Keratinocyte (primary cell): Measurements from ENCODE around the gene PODN. TPM values are rescaled to one million over a fixed set of nuclear protein-coding genes. Genes with fewer than 3 reads are reported as not detected.

Source experiments
- DNase-seq: peaks from one replicate; pipeline ENCODE4 v3.0.0-alpha.2; 2011; ENCODE audit warnings: low read depth, missing footprints, low spot score
- FAIRE-seq: peaks from 2 replicates; lab custom pipeline; 2011; peaks lifted over from hg19 to GRCh38; lab: Jason Lieb, UNC
- H2AFZ ChIP-seq: 2 replicates; pipeline ENCODE4 v1.6.0; 2012; ENCODE audit warnings: low read length, control low read depth, inconsistent platforms; ENCODE audit not compliant: control insufficient read depth
- H3K27ac ChIP-seq: 2 replicates; pipeline ENCODE4 v1.5.1; 2011; ENCODE audit warnings: low read length; ENCODE audit not compliant: control insufficient read depth, insufficient read depth
- H3K27me3 ChIP-seq: 3 replicates; pipeline ENCODE4 v1.6.0; 2011; ENCODE audit warnings: low read length; ENCODE audit not compliant: control insufficient read depth, insufficient read depth; ENCODE audit errors: extremely low read depth
- H3K36me3 ChIP-seq, 2 experiments: 2 replicates in 1 of 2; 3 replicates in 1 of 2; pipeline ENCODE4 v1.5.1; 2011; ENCODE audit warnings: low read length in 2 of 2, mild to moderate bottlenecking in 1 of 2; ENCODE audit not compliant: control insufficient read depth in 2 of 2, insufficient read depth in 2 of 2; ENCODE audit errors: extremely low read depth in 1 of 2
- H3K4me1 ChIP-seq: 3 replicates; pipeline ENCODE4 v1.5.1; 2011; ENCODE audit warnings: low read length; ENCODE audit not compliant: control insufficient read depth, insufficient read depth; ENCODE audit errors: extremely low read depth
- H3K4me2 ChIP-seq: 3 replicates; pipeline ENCODE4 v1.6.0; 2011; ENCODE audit warnings: low read depth, low read length; ENCODE audit not compliant: control insufficient read depth, insufficient read depth; ENCODE audit errors: extremely low read depth
- H3K4me3 ChIP-seq, 3 experiments: fragments of 200-600 bp in 1 of 3; sonication (generic) in 1 of 3; 2 replicates in 2 of 3; 3 replicates in 1 of 3; pipeline ENCODE4 v1.5.1; 2011 to 2016; ENCODE audit warnings: low read length in 3 of 3, mild to moderate bottlenecking in 3 of 3, control low read depth in 2 of 3, inconsistent platforms in 1 of 3, low read depth in 1 of 3, mixed read lengths in 1 of 3, mixed run types in 1 of 3, moderate library complexity in 1 of 3; ENCODE audit not compliant: control insufficient read depth in 2 of 3, insufficient read depth in 2 of 3; ENCODE audit errors: extremely low read depth in 1 of 3
- H3K79me2 ChIP-seq: 2 replicates; pipeline ENCODE4 v1.6.0; 2012; ENCODE audit warnings: low read length; ENCODE audit not compliant: control insufficient read depth, insufficient read depth
- H3K9ac ChIP-seq: 3 replicates; pipeline ENCODE4 v1.6.0; 2011; ENCODE audit warnings: low read length; ENCODE audit not compliant: control insufficient read depth, insufficient read depth; ENCODE audit errors: extremely low read depth
- H3K9me1 ChIP-seq: 3 replicates; pipeline ENCODE4 v1.6.0; 2011; ENCODE audit warnings: low read length; ENCODE audit not compliant: control insufficient read depth, insufficient read depth; ENCODE audit errors: extremely low read depth
- H3K9me3 ChIP-seq: 2 replicates; pipeline ENCODE4 v1.5.1; 2012; ENCODE audit warnings: low read depth, low read length; ENCODE audit not compliant: control insufficient read depth
- H4K20me1 ChIP-seq: 3 replicates; pipeline ENCODE4 v1.6.0; 2011; ENCODE audit warnings: low read length; ENCODE audit not compliant: control insufficient read depth, insufficient read depth; ENCODE audit errors: extremely low read depth
- EZH2 ChIP-seq: IDR thresholded peaks from one replicate; pipeline ENCODE4 v1.6.1; 2012; ENCODE audit warnings: inconsistent platforms, mild to moderate bottlenecking, low read length, moderate library complexity
- dilution Hi-C: fragments of 300-500 bp; cut with MboI; formaldehyde crosslinking; loops from one replicate; pipeline ENCODE4 v1.7.0; 2020; ENCODE audit warnings: low sequenced_read_pairs; ENCODE audit not compliant: extremely low pct_ligation_motif_present
- polyA plus RNA-seq, 5 experiments: library from polyadenylated mRNA; depleted of rRNA in 3 of 5; stranded (reverse) in 3 of 5; stranded (forward) in 1 of 5; unstranded in 1 of 5; fragments of >200 nt; gene quantifications; 1 replicate in 1 of 5; 2 replicates in 3 of 5; 3 replicates in 1 of 5; pipeline versions ENCODE4 v1.2.1 to v1.2.3, GENCODE V29; 2011 to 2012; ENCODE audit warnings: missing spikeins in 2 of 5, low read depth in 1 of 5, low replicate concordance in 1 of 5
- TF ChIP-seq, protein P1 (sequence below), 3 experiments: IDR thresholded peaks in 1 of 3; conservative IDR thresholded peaks in 1 of 3; optimal IDR thresholded peaks in 1 of 3; 2 replicates in 2 of 3; 3 replicates in 1 of 3; pipeline versions ENCODE3 to v1.5.1; 2011; ENCODE audit warnings: low read length in 3 of 3, mild to moderate bottlenecking in 3 of 3, moderate library complexity in 2 of 3, control low read depth in 1 of 3, inconsistent platforms in 1 of 3; ENCODE audit not compliant: insufficient read depth in 2 of 3; ENCODE audit errors: extremely low read depth in 1 of 3

Gene PODN
- polyA plus RNA-seq, 1 donor (not counting 4 experiments of a cell fraction or from before 2014, with no cell fraction given), result not detected

DNA sequence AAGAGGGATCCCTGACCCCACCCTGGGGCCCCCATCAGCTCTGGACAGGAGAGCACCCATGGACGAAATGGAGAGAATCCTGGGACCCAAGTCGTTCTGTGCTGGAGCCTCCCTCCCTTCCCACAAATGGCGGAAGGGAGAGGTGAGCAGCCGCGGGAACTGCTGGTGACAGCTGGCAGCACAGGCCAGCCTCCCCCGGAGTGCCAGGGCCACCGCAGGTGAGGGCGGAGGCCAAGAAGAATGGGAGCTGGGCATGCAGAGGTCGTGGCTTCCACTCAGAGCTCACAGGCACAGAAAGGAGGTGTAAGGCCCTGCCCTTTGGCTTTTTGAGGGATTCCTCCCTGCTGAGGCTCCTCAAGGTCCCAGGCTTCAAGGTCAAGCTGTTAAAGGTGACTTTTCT, 55.8 kb downstream of the PODN start:
- dilution Hi-C loops, result no loop called here
- H3K4me3 ChIP-seq, result no peak overlapping the region
- H3K4me1 ChIP-seq, result no peaks in the 10 kb centered on the region
- no peak for DNase-seq
- H3K9ac ChIP-seq, result no peak overlapping the region
- H4K20me1 ChIP-seq, result no peaks in the 10 kb centered on the region
- H2AFZ ChIP-seq, result no peak overlapping the region
- no peaks in the 10 kb centered on the region for H3K79me2 ChIP-seq
- H3K9me3 ChIP-seq, result no peaks in the 10 kb centered on the region
- H3K4me2 ChIP-seq, result no peak overlapping the region
- TF ChIP-seq EZH2, result no peak
- TF ChIP-seq, protein P1, sequence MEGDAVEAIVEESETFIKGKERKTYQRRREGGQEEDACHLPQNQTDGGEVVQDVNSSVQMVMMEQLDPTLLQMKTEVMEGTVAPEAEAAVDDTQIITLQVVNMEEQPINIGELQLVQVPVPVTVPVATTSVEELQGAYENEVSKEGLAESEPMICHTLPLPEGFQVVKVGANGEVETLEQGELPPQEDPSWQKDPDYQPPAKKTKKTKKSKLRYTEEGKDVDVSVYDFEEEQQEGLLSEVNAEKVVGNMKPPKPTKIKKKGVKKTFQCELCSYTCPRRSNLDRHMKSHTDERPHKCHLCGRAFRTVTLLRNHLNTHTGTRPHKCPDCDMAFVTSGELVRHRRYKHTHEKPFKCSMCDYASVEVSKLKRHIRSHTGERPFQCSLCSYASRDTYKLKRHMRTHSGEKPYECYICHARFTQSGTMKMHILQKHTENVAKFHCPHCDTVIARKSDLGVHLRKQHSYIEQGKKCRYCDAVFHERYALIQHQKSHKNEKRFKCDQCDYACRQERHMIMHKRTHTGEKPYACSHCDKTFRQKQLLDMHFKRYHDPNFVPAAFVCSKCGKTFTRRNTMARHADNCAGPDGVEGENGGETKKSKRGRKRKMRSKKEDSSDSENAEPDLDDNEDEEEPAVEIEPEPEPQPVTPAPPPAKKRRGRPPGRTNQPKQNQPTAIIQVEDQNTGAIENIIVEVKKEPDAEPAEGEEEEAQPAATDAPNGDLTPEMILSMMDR (optimal IDR thresholded peaks at IDR 0.05 in 1 of 3, IDR thresholded peaks at IDR 0.05 in 1 of 3, conservative IDR thresholded peaks at IDR 0.05 in 1 of 3; ENCODE audit: extremely low read depth in 1 of 3, insufficient read depth in 2 of 3, low read length in 3 of 3), result no peak
- FAIRE-seq, result no peak
- H3K36me3 ChIP-seq, result no peaks in the 10 kb centered on the region
- no peaks in the 10 kb centered on the region for H3K9me1 ChIP-seq
- H3K27me3 ChIP-seq, result peaks cover 14% of the 10 kb centered on the region
- H3K27ac ChIP-seq, result no peak overlapping the region

DNA sequence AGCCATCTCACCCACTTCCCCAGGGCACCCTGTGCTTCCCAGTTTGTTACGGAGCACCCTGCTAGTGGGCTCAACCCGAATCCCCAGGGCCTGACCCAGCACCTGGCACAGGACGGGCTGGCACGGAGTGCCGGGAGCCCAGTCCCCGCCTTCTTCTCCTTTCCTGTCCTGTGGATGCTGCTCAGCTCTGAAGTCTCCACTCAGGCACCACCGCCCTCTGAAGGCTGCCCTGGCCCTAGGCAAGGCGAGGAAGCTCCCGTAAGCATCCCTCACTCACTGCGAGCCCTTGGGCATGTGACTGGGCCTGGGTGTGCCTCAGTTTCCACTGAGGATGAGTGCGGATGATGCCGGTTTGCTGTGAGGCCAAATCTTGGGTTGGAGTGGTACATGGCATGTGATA, 58.6 kb downstream of the PODN start:
- Histone ChIP-seq H3K9ac (no peak overlapping the region), H3K27me3 (peaks cover 14% of the 10 kb centered on the region), H3K4me1 (no peaks in the 10 kb centered on the region), H3K36me3 (no peaks in the 10 kb centered on the region), H4K20me1 (no peaks in the 10 kb centered on the region), H3K27ac (no peak overlapping the region), H3K4me2 (no peak overlapping the region), H3K9me3 (no peaks in the 10 kb centered on the region), H3K79me2 (no peaks in the 10 kb centered on the region), H2AFZ (no peak overlapping the region), H3K9me1 (no peaks in the 10 kb centered on the region), H3K4me3 (no peak overlapping the region)
- dilution Hi-C loops, result no loop called here
- FAIRE-seq (no peak), DNase-seq (no peak)
- no peak for TF ChIP-seq EZH2
- TF ChIP-seq, protein P1 (optimal IDR thresholded peaks at IDR 0.05 in 1 of 3, IDR thresholded peaks at IDR 0.05 in 1 of 3, conservative IDR thresholded peaks at IDR 0.05 in 1 of 3; ENCODE audit: extremely low read depth in 1 of 3, insufficient read depth in 2 of 3, low read length in 3 of 3), result no peak
